SK-N-SH (cell line): ENCODE results near the gene TRRAP.

Source experiments
- CHD2 ChIP-seq: fragments of 150-350 bp; IDR thresholded peaks from 2 replicates; pipeline ENCODE4 v1.6.1; 2018; ENCODE audit warnings: low read length; ENCODE audit not compliant: partially characterized antibody
- CTCF ChIP-seq: fragments of 200-600 bp; sonication (generic); IDR thresholded peaks from 2 replicates; pipeline ENCODE4 v1.6.1; 2017; ENCODE audit warnings: antibody characterized with exemption, mild to moderate bottlenecking, moderate library complexity
- EZH2phosphoT487 ChIP-seq: fragments of 200-600 bp; sonication (generic); IDR thresholded peaks from 2 replicates; pipeline ENCODE4 v1.6.1; 2017; ENCODE audit warnings: low read depth, mixed run types, mild to moderate bottlenecking, antibody characterized with exemption, moderate library complexity, borderline replicate concordance
- GABPA ChIP-seq: IDR thresholded peaks from 2 replicates; pipeline ENCODE4 v1.4.0; 2012; ENCODE audit warnings: low read depth, mild to moderate bottlenecking
- IRF3 ChIP-seq: fragments of 150-350 bp; IDR thresholded peaks from 2 replicates; pipeline ENCODE4 v1.6.1; 2016; ENCODE audit warnings: mild to moderate bottlenecking, low read depth, low read length
- RAD21 ChIP-seq: IDR thresholded peaks from 2 replicates; pipeline ENCODE4 v1.6.1; 2012; ENCODE audit warnings: mild to moderate bottlenecking, low read length
- SMC3 ChIP-seq: IDR thresholded peaks from 2 replicates; pipeline ENCODE4 v1.6.1; 2012; ENCODE audit warnings: low read depth, low read length, improper control_type of control experiment
- YY1 ChIP-seq: IDR thresholded peaks from 2 replicates; pipeline ENCODE4 v1.4.0; 2012; ENCODE audit warnings: low read depth, mild to moderate bottlenecking

DNA sequence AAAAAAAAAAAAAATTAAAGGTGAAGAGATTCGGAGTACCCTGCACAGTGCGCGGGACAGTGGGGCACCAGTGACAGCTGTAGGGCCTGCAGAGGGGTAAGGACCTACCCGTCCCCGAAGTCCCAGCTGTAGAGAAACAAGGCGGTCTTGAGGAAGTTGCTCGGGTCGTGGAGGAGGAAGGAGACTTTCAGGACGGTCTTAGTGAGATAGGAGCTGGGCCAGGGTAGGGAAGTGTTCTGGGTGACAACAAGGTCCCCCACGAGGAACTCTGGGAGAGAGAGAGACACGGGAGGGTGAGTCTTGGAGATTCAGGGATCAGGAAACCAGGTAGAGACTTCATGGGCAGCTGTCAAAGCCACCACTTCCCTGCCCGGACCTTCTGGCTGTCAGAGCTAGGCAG lies 18.3 kb upstream of the TRRAP start:
- TF ChIP-seq GABPA, result no peak
- no peak for TF ChIP-seq YY1
- no peak for TF ChIP-seq CTCF
- TF ChIP-seq IRF3, result no peak
- no peak for TF ChIP-seq RAD21
- no peak for TF ChIP-seq EZH2phosphoT487
- TF ChIP-seq CHD2, result no peak
- TF ChIP-seq SMC3, result no peak
